Gastrocnemius medialis (tissue), 4 donors: ENCODE results near the gene RGR.

ENCODE experiments used
- POLR2A ChIP-seq, 2 donors: fragments of 450-650 bp; IDR thresholded peaks; one replicate each; pipeline ENCODE4 v1.6.1; 2017; ENCODE audit warnings: antibody characterized with exemption in 2 of 2, mild to moderate bottlenecking in 2 of 2, moderate library complexity in 2 of 2
- TF ChIP-seq, protein P1 (sequence below), 5 experiments: fragments of 450-650 bp in 3 of 5; fragments of 200-600 bp in 2 of 5; sonication (generic) in 2 of 5; IDR thresholded peaks in 4 of 5; conservative IDR thresholded peaks in 1 of 5; 1 replicate in 4 of 5; 2 replicates in 1 of 5; pipeline ENCODE4 v1.5.1; 2016 to 2019; ENCODE audit warnings: antibody characterized with exemption in 5 of 5, mild to moderate bottlenecking in 3 of 5, moderate library complexity in 3 of 5

DNA sequence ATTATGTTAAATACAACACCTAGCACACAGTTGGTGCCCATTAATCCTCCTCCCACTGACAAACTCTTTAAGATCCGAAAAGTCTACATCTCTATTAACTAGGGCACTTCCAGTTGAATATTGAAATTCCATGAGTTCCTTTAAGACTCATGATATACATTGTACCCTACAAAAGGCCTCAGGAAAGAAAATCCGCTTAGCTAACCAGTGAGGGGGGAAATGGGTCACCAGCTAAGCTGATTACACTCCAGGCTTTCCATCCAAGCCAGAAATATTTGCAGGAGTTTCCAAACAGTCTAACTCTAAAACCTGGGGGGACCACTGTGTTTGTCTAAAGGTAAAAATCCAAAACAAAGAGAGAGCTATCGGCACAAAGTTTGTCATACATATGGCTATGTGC lies 18.2 kb upstream of the RGR start:
- TF ChIP-seq, protein P1, sequence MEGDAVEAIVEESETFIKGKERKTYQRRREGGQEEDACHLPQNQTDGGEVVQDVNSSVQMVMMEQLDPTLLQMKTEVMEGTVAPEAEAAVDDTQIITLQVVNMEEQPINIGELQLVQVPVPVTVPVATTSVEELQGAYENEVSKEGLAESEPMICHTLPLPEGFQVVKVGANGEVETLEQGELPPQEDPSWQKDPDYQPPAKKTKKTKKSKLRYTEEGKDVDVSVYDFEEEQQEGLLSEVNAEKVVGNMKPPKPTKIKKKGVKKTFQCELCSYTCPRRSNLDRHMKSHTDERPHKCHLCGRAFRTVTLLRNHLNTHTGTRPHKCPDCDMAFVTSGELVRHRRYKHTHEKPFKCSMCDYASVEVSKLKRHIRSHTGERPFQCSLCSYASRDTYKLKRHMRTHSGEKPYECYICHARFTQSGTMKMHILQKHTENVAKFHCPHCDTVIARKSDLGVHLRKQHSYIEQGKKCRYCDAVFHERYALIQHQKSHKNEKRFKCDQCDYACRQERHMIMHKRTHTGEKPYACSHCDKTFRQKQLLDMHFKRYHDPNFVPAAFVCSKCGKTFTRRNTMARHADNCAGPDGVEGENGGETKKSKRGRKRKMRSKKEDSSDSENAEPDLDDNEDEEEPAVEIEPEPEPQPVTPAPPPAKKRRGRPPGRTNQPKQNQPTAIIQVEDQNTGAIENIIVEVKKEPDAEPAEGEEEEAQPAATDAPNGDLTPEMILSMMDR (IDR thresholded peaks at IDR 0.05 in 4 of 5, conservative IDR thresholded peaks at IDR 0.05 in 1 of 5): no peak
- TF ChIP-seq POLR2A (IDR thresholded peaks at IDR 0.05): no peak
